ENCODE data around the gene MAP3K20.
A peak's percentile ranks its signal among the peaks of the same experiment; 100 is the strongest.
"Not testable (repeated sequence)": the region's sequence is repeated elsewhere in the genome, so short reads cannot be mapped to it uniquely, and the experiment has no call there.

The MAP3K20 gene

GRCh38 chr2:173198327-173198726 lies 122.7 kb downstream of the MAP3K20 start:
- DNase-seq (ENCODE audit: low read depth, low spot score), result no peak

DNA sequence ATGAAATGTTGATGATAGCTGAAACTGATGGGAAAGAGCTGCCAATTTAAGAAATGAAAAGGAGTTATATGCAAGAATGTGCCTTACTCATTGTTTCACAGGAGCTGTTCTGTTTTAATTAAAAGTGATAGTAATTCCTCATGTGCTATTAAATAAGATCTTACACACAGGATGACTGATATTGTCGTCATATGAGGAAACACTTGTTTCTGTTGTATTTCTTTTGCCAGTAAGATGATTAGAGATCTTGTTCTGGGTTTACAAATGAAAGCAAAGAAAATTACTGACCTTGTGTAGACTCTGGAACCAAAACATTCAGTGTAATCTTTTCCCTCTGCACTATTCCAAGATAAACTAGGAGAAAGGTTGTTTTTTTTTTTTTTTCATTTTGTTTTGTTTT lies 123.6 kb downstream of the MAP3K20 start:
- no peak for DNase-seq (ENCODE audit: low read depth, low spot score)

- DNase-seq (ENCODE audit: low read depth, low spot score), result no peak
Observed at GRCh38 chr2:173202570-173202969, 126.9 kb downstream of the MAP3K20 start.

- no peak for DNase-seq (ENCODE audit: low read depth, low spot score)
Observed at GRCh38 chr2:173204316-173204715, 128.7 kb downstream of the MAP3K20 start.

GRCh38 chr2:173205375-173205774 lies 129.7 kb downstream of the MAP3K20 start:
- no peak for DNase-seq (ENCODE audit: low read depth, low spot score)

DNA sequence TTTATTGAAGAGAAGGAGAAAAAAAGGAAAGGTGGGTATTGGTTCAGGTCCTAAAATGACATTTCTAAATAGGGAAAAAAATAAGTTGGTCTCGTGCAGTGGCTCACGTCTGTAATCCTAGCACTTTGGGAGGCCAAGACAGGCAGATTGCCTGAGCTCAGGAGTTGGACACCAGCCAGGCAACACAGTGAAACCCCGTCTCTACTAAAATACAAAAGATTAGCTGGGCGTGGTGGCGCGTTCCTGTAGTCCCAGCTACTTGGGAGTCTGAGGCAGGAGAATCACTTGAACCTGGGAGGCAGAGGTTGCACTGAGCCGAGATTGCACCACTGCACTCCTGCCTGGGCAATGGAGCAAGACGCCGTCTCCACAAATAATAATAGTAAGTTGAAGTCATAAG lies 131.5 kb downstream of the MAP3K20 start:
- DNase-seq (ENCODE audit: low read depth, low spot score), result not testable (repeated sequence)

GRCh38 chr2:173210270-173211196 lies 134.9 kb downstream of the MAP3K20 start:
- DNase-seq (ENCODE audit: low read depth, low spot score), result peak; percentile 11

GRCh38 chr2:173213181-173213580 lies 137.5 kb downstream of the MAP3K20 start:
- no peak for DNase-seq (ENCODE audit: low read depth, low spot score)

DNA sequence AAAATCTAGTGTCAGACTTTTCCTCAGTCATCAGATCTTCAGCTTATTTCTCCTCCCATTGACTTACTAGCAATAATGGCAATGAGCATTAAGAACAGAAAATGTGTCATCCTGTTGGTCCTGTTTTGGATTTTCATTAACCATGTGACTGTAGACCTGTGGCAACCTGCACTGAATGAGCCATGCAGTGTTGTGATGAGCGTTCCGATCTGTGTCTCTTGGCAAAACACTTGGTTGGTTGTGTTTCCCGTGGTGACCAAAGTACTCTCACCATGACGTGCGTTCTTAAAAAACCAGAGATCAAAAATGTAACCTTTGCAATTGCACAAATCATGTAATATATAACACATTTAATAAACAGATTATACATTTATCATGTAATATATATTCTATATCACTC lies 138.6 kb downstream of the MAP3K20 start:
- DNase-seq (ENCODE audit: low read depth, low spot score), result no peak

DNA sequence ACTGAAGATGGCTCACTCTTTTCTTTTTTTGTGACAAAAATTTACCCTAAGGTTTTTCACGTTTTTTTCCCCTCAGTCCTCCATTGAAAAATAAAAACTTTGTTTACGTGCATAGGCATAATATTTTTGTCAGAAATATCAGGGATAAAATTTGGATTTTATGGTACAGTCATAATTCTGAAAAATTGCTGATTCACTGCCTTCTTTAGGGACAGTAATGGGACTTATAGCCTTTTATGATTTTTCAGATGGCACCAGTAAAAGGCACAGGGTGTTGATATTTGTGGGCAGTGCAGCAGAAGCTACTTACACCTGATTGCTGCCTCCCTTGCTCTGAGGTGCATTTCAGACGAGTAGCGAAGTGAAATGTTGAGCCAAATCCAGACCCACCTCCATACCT lies 139.7 kb downstream of the MAP3K20 start:
- no peak for DNase-seq (ENCODE audit: low read depth, low spot score)

DNA sequence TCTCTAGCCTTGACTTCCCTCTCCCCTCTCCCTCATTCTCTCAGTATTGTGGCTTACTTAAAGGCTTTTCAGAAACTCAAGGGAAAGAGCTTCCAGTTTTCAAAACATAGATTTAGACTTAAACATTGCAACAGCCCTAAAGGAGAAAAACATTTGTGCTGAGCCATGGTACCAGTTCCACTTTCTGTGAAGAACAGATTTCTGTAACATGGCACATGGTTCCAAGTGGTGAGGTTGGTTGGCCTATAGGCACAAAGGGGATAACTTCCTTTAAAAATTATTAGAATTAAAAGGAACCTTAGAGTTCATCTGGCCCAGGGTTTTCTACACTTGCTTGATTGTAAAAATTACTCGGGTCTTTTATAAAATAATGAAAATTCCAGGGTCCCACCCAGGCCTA lies 140.4 kb downstream of the MAP3K20 start:
- DNase-seq (ENCODE audit: low read depth, low spot score), result no peak

- DNase-seq (ENCODE audit: low read depth, low spot score), result no peak
Observed at GRCh38 chr2:173216668-173217067, 141.0 kb downstream of the MAP3K20 start.

GRCh38 chr2:173217116-173217840 lies 141.6 kb downstream of the MAP3K20 start:
- DNase-seq (ENCODE audit: low read depth, low spot score), result no peak

GRCh38 chr2:173218326-173219056 lies 142.8 kb downstream of the MAP3K20 start:
- no peak for DNase-seq (ENCODE audit: low read depth, low spot score)

GRCh38 chr2:173221132-173221695 lies 145.6 kb downstream of the MAP3K20 start:
- no peak for DNase-seq (ENCODE audit: low read depth, low spot score)

- no peak for DNase-seq (ENCODE audit: low read depth, low spot score)
Observed at GRCh38 chr2:173221937-173222594, 146.4 kb downstream of the MAP3K20 start.

DNA sequence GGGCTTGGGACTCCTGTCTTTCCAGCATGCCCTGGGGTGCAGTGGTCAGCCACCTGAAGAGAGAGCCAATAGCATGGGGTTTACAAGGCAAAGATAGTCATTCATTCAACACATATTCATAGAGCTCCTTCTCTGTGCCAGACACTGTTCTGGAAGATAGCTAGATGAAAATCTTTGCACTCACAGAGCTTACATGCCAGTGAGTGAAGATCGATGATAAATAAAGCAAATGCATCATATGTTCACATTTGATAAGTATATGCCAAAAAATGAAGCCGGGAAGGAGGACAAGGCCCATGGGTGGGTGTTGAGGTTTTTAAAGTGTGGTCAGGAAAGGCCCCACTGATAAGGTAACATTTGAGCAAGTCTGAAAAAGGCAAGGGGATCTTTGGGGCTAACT lies 148.2 kb downstream of the MAP3K20 start:
- no peak for DNase-seq (ENCODE audit: low read depth, low spot score)

- no peak for DNase-seq (ENCODE audit: low read depth, low spot score)
Observed at GRCh38 chr2:173226899-173227698, 151.5 kb downstream of the MAP3K20 start.

DNA sequence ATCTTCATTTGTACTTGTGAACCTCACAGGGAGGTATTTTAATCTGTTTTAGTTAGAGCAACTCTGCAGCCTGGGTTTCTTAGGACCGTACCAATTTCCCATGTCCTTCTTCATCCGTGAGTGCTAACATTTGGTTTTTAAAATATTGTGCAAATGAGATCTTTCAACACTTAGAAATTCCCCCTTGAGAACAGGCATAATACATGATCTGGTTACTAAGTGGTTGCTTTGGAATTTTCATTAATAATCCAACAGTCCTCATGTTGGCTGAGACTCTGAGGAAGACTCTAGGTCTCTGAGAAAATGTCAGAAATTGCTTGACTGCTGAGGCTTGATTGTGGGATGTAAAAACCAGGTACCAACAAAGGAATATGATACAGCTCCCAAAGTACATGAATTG lies 153.4 kb downstream of the MAP3K20 start:
- no peak for DNase-seq (ENCODE audit: low read depth, low spot score)

- no peak for DNase-seq (ENCODE audit: low read depth, low spot score)
Observed at GRCh38 chr2:173230181-173230580, 154.5 kb downstream of the MAP3K20 start.
